CD4-positive, alpha-beta T cell treated with Interleukin-17A for 1 hour (primary cell): Measurements from ENCODE around the gene ROBO2.

Experiments used
- DNase-seq: peaks from one replicate; pipeline ENCODE4 v3.0.0-alpha.2; 2020

Gene ROBO2

DNA sequence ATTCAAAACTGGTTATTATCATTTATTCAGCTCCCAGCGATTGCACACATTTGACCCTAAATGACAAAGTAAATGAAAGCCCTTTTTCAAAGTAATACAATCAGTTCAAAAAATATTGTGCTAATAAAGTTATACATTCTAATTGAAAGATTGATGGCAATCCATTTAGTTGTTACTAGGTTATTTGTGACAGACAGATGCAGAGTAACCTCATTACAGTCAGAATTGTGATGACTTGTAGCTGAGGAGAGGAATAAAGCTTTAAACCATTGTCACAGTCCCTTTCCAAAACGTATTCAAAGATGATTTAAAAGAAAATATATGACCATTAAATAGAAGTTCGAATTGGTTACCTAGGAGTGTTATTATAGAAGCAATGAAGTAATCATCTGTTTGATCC is 86.1 kb downstream of the ROBO2 start:
- no peak for DNase-seq

DNA sequence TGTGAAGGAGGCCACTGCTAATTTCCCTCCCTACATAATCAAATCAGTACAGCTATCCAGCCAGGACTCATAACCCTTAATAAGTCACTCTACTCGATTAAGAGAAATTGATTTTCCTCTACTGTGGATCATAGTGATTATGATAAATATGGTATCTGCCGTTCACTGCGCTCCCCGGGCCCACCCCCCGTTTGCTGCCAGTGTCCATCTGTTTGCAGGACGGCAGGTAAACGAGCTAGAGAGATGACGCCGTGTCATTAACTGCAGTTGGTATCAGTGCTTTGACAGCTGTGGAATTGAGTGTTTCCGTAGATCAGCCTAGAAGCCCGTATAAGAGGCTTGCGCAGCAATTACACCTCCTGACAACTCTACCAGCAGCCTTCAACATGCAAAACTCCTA is 94.9 kb downstream of the ROBO2 start:
- no peak for DNase-seq

DNA sequence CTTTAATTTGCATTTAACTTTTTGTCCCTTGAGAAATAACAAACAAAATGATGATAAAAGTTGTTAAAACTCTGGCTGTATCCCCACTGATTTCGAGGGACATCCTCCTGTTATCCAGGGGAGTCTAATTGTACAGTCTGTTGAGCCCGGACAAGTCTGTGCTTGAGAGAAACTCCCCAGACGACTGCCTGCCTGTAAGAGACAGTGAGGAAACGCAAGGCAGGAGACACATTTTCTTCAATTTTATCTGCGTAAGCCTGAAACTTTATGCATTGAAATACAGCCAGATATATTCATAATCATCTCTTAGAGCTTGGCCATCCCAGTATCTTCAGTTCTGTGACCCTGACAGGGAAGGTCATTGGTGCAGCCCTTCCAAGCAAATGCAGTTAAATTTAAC is 97.7 kb downstream of the ROBO2 start:
- DNase-seq, result no peak

DNA sequence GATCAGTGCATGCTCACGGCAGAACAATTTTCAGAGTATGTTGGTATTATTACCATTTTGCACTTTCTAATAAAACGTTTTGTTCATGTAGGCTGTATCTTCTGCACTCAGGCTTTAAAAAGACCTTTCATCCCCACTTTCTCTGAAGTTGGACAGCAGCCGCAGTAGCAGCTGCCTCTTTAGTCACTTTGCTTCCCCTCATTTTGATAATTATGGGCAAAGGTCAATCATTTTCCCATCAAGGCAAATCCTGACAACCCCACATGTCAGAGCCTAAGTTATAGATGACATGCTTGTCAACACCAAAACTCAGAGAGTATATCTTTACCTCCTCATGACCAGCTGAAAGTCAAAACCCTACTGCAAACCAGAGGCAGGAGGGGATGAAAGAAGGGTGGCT is 99.7 kb downstream of the ROBO2 start:
- DNase-seq, result no peak

DNA sequence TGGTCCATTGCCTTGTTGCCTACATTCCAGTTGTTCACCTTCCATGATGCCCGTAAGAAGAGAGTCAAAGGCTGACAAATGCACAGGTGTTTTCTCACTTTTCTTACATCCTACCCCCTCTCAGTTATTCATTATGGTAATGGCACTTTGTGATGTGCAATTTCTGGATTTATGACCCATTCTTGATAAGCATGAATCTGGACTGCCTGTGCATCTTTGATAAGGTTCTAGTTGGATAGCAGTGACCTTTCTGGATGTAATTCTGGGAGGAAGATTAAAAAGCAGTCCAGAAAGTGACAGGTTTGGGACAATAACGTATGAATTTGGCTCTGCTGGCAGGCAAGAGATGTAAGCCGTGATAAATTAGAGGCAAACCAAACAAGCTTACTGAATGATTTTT is 101.5 kb downstream of the ROBO2 start:
- DNase-seq, result no peak

DNA sequence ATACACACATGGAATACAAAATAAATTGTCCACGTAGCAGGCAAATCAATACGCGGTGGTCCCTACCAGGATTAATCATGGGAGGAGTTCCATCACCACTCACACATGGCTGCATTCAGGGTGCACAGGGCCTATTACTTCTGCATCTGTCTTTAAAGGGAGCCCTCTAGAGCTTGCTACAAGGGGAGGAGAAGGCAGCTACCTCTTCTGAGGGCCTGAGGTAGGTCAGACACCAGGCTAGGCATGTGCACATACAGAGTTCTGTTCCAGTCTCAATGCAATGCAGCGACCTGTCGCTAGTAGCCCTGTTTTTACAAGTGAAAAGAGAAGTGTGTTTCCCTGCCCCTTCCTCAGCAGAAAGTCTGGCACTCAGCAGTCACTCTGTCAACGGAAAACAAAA is 102.7 kb downstream of the ROBO2 start:
- no peak for DNase-seq

DNA sequence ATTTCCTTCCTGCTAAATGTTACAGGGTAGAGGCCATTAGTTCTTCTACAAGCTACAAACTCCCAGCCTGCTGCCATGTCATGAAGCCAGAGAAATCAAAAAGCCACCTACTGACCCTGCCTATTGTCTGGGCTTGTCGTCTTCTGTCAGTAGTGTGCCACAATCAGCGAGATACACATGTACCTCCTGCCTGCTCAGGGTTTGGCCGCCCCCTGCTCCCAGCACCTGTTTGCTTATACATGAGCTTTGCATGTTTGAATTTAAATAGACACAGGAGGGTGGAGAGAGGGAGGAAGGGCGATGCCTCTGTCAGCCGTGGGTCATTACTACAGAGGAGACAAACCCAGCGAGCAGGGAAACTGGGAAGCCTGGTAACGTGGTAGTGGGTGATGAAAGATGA is 106.1 kb downstream of the ROBO2 start:
- no peak for DNase-seq

DNA sequence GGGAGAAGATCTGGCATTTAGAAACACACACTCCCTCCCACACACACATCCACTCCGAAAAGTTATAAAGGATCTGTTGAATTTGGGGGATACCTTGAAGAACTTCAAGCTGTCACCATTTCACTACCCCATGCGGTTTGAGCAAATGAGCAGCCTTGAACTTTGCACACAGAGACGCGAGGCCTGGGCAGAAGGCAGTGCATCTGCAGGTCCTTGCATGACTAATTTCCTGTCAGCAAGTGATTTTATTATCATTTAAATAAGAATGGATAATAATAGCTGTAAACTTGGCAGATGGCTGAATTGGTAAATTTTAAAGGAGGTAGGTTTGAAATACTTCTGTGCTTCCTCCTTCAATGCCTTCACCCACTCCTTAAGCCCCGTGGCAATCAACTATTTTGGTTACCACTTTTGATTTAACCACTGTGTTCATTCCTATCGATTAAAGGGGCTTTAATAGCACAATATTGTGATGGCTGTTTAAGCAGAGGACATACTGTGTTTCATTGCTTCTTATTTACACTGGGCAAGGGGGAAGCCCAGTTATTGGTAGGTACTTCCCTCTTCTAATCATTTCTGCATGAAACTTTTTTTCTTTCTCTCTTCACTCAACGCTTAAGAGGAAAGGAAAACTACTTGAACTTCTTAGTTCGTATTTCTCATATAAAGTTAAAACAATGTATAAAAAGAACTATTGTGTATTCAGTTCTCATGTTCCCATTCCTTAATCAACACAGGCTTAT is 108.1 kb downstream of the ROBO2 start:
- DNase-seq, result no peak

DNA sequence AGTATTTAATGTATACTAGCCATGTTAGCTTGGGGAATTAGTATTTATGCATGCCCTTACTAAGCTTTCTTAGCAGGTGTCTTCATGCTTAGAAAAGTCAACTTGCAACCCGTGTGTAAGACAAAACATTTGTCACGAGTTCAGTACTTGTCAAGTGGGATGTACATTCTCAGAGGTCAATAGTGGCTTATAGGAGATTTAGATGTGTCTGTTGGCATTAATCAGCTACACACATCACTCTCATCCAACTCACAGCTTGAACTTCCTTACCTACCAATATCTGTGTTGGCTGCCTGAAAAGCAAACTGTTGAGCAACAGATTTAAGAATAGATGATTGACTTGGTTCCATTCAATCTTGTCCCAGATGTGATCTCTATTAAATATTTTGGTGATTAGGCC is 109.5 kb downstream of the ROBO2 start:
- DNase-seq, result no peak

DNA sequence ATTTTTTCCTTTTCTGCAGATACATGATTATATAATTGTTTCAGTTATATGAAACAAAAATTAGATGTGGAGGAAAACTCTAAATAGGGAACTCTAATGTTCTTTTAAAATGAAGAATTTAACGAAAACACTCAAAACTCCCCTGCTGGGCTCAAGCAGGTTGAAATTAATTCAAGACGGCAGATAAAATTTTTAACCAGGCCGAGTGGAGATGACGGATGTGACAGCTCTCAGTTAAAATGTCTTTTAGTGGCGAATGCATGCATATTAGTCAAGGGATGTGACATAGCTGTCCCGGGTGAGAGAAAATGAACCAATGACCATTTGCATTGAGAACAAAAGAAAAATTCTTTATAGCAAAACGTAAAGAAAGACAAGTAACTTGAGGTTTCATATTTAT is 110.1 kb downstream of the ROBO2 start:
- no peak for DNase-seq

DNA sequence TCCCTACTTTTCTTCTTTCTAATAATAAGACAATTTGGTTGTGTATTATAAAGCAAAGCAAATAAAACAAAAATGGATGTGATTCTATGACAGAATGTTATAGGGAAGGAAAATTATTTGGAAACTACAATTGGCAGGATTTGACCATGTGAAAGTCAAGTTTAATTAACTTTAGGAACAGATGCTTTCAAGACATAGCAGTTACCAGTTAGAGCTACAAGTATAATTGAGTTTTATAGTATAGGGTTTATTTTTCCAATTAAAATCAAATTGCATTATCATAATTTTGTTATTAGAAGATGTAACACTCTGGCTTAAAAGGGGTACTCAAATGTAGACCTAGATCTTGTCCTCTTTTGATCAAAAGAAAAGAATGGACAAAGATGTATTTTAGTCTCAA is 110.9 kb downstream of the ROBO2 start:
- no peak for DNase-seq

DNA sequence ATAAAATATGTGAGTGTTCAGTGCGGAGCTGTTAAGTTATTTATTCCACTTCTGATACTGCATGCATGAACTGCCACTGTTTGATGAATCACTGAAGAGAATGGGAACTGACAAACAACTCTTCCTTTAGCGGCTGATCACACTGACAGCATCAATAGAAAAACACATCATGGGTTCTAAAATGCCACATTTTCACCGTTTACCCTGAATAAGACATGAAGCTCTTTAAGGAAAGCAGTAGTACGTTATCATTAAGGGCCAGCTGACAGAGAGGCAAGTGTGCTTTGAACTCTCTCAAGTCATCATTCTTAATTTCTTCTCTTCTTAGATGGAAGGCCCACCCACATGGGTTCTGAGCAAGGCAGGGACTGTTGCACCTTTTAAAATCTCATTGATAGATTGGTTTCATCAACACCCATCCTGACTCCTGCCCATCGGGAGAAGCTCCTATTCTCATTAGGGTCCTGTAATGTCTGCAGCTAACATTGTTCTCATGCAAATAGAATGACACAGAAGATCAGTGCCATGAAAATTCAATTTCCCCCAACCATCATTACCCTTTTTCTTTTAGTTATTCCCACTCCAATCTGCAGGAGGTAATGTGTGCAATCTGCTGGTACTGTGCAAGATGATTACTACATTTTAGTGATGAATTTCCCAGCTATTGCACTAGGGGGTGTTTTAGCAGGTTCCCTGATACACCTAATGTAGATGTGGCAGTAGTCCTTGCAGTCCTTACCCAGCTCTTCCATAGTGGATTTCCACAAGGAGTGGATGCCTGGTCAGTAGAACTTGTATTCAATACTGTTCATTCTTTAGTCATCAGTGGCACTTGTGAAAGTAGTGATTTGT is 119.1 kb downstream of the ROBO2 start:
- DNase-seq, result no peak

DNA sequence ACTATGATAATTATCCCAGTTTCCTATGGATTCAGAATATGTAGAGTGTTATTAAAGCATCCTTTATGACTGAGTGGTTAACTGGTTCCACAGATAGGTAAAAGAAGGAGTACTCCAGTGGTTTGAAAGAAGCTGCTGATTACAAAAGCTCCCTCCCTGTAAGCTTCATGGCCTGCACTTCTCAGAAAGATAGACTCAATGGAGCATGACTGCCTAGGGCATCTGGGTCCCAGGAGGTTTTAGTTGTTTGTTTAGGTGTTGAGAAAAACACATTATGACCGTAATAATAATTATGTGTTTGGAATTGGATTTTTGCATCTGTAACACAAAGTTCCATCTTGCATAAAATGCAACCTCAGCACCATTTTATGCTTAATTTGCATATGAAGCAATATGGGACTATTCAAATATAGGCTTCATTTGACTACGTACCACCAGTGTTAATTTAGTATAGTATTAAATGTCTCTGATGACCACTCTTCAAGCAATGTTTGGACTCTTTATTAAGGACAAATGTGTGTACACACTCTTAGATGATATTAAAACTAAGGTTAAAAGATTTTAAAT is 121.1 kb downstream of the ROBO2 start:
- DNase-seq, result no peak

DNA sequence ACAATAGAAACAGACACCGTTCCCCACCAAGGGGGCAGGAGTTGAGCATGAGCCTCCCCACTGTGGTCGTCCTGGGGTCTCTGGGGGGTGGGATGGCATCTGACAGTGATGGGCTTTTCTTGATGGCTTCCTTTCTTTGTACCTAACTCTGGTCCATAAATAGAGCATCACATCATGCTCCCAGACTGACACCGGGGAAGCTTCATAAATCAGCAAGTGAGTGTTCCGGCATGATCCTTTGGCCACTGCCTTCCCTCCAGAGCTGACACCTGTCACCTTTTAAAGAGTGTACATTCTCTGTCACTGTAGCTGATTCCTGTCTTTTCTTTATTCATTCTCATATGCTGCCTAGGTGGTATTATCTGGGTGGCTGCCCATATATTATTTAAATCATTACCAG is 129.9 kb downstream of the ROBO2 start:
- no peak for DNase-seq

DNA sequence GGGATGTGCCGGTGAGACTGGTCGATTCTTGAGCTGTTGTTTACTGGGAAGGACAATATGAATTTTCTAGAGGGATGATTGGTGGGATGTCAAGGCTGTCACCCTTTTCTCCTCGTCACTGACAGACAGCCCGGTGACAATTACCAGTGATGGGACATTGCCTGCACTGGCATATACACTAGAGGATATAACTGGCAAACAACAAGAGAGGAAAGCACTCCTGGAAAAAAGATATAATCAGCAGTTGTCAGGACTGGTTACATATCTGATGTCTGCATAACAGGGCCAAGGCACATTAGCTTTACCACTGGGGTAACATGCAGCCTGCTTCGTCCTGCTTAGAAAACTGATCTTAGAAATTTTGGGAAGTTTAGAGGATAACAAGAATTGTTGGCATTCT is 131.1 kb downstream of the ROBO2 start:
- no peak for DNase-seq

DNA sequence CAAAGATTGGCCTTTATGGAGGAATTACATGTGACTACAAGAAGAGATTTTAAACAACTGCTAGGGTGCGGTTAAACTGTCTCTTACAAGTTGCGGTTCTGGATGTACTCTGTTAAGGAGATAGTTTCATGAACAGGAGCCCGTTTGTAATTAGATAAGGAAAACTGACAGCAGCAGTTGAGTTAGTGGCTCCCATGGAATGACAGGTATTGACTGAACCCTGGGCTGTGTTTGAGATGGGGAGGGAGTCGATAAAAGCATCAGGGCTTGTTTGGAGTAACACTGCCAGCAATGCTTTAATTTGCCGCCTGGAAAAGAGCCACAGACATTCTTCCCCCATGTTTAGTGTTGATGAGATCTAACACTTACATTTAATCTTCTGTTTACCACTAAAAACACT is 139.9 kb downstream of the ROBO2 start:
- no peak for DNase-seq

DNA sequence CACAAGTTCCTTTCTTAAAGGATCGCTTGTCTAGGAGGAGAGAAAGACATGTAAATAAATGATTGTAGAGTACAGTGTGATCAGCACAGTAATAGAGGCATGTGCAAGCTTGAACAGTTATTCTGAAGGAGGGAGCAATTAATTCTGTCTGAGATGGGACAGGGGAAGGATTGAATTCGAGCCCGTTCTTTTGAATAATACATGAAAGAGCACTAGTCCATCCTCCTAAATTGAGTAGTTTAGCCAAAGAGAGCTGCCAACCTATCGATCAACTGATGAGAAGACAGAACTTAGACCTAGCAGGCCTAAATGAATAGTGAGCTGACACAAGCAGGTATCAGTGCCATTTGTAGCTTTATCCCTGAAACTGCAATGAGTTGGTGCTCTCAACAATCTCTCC is 142.4 kb downstream of the ROBO2 start:
- no peak for DNase-seq

DNA sequence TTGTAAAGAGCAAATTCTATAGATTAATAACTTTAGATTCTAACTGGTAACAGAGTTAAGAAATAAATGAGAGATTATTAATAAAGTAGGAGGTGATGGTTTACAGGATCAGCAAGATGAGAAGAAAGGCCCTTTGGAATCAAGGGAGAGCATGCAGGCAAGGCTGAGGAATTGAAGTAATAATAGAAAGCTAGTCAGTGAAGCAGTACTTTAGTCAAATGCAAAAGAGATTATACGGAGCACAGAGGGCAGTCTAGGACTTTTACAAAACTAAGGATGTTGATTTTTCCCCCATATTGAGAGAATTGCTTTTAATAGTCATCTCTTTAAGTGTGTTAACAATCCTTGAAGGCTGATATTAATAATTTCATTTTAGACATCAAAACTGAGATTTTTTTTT is 146.4 kb downstream of the ROBO2 start:
- DNase-seq, result no peak

DNA sequence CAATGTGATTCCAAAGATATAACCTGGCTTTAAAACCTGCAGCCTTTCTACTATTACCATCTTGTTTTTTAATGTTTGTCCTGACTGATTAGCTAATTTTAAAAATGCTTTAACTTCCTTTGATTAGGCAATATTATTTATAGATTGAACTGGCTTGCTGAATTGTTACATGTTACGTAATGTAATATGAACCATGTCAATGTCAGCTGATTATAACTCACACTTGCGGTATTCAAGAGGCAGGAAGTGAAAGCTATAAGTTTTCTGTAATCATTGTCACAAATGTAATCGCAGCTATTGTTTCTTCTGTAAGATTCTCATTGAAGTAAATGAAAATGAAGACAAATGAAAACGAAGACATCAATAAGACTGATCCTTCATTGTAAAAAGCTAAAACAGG is 146.8 kb downstream of the ROBO2 start:
- no peak for DNase-seq

DNA sequence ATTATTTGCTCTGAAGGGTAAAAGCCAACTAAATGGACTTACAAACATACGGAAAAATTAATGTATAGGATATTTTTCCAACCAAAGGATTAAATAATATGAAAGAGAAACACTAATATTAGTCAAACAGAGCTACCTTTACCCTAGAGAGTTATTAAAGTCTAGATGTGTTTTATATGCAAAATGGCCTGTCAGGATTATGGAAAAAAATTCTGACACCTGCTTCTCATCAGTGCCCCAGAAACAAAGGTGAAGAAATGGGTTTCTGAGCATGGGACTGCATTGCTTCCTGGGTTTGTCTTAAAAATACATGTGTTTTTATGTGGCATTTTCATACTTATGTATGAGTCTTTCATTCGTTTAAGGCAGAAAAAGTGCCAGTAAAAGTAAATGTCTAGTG is 148.3 kb downstream of the ROBO2 start:
- DNase-seq, result no peak

DNA sequence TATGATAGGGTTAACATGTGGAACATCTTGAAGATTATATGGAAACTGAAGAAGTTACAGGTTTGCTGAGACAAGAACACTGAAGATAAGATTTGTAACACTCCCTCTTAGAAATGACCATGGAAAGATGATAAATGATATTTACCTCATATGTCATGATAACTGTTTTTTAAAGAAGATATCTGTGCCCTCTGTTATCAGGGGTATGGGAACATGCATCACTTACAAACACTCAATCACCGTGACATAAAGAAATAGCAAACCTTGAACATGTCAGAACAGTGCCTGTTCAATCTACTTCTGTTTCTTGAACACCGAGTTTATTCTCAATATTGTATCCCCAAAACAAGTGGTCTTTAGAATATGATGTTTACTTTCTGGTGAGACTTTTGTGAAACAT is 149.4 kb downstream of the ROBO2 start:
- DNase-seq, result no peak

DNA sequence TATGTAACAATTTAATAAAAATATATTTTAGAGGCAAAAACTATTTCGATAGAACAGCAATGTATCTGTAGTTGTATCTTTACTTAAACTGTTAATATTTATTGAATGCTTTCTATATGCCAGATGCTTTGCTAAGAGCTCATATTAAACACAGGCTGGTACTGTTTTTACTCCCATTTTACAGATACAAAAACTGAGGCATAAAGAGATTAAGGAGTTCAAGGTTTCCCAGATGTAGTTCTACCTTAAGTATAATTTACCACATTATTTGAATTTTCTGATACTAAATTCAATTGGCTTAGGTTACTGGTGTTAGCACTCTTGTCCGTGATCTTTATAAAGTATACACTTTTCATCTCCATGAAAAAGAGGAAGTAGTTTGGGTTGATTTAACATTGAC is 149.8 kb downstream of the ROBO2 start:
- no peak for DNase-seq

DNA sequence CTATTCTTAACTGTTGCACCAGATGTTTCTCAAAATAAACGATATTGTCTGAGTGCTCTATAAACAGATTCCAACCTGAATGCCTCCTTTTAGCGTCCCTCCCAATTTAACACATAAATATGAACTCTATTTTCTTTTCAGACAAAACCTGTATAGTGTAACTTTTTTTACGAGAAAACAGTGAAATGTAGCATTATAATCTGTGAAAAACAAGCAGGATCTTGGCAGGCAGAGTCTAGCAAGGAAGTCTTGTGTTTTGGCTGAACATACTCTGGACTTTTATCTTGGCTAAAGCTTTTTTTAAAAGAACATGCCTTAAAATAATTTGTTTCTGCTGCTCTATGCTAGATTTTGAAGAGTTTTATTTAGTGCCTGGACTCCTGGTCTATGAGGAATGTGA is 150.5 kb downstream of the ROBO2 start:
- DNase-seq, result no peak

DNA sequence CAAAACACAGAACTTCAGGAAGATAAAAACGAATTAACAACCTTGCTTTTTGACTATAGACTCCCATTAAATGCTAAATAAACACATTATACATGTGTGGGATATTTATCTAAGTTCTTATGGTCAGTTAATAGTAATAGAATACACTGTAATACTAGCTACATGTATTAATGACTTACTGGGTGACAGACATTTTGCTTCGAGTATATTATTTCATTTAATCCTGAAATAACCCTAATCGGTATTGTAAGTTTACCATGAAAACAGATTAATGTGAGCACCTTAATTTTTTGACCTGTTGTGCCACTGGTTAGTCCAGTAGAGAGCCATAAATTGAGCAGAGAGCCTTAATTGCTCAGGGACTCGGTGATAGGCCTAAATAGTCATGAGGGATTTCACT is 151.1 kb downstream of the ROBO2 start:
- no peak for DNase-seq
